Esophagus muscularis mucosa (tissue), 4 donors: ENCODE data around the gene OR8B8. TPM values are rescaled to one million over a fixed set of nuclear protein-coding genes. Genes with fewer than 3 reads are reported as not detected.

Source experiments
- DNase-seq: peaks from one replicate; pipeline ENCODE4 v3.0.0-alpha.2; 2017; ENCODE audit errors: extremely low spot score
- H3K27ac ChIP-seq, 4 donors: fragments of 200-600 bp; sonication (generic); replicated peaks in 1 of 4; 1 replicate in 3 of 4; 2 replicates in 1 of 4; pipeline ENCODE4 v1.5.1; 2016 to 2019; ENCODE audit warnings: mild to moderate bottlenecking in 1 of 4
- H3K27me3 ChIP-seq, 4 donors: fragments of 200-600 bp; sonication (generic); one replicate each; pipeline versions ENCODE4 v1.5.1 to v1.6.0; 2016 to 2019
- H3K36me3 ChIP-seq, 4 donors: fragments of 200-600 bp; sonication (generic); one replicate each; pipeline ENCODE4 v1.5.1; 2016 to 2019
- H3K4me1 ChIP-seq, 4 donors: fragments of 200-600 bp; sonication (generic); one replicate each; pipeline ENCODE4 v1.5.1; 2016 to 2019
- H3K4me3 ChIP-seq, 4 donors: fragments of 200-600 bp; sonication (generic); 1 replicate in 2 of 4; 2 replicates in 2 of 4; pipeline ENCODE4 v1.5.1; 2016 to 2019; ENCODE audit warnings: mild to moderate bottlenecking in 4 of 4, moderate library complexity in 1 of 4
- H3K9me3 ChIP-seq, 4 donors: fragments of 200-600 bp; sonication (generic); 1 replicate in 3 of 4; 2 replicates in 1 of 4; pipeline ENCODE4 v1.5.1; 2016 to 2019
- CTCF ChIP-seq, 3 experiments: fragments of 200-600 bp in 2 of 3; fragments of 450-650 bp in 1 of 3; sonication (generic) in 2 of 3; IDR thresholded peaks; one replicate each; pipeline ENCODE4 v1.5.1; 2017 to 2019; ENCODE audit warnings: antibody characterized with exemption in 3 of 3, mild to moderate bottlenecking in 2 of 3, moderate library complexity in 1 of 3
- EP300 ChIP-seq: sonication (generic); formaldehyde crosslinking; IDR thresholded peaks from one replicate; pipeline ENCODE4 v1.6.1; 2017; ENCODE audit warnings: antibody characterized with exemption
- POLR2A ChIP-seq: fragments of 450-650 bp; IDR thresholded peaks from one replicate; pipeline ENCODE4 v1.6.1; 2017; ENCODE audit warnings: antibody characterized with exemption, moderate library complexity, mild to moderate bottlenecking, low read depth
- POLR2AphosphoS5 ChIP-seq, 2 donors: sonication (generic); formaldehyde crosslinking; IDR thresholded peaks; one replicate each; pipeline ENCODE4 v1.6.1; 2017; ENCODE audit warnings: antibody characterized with exemption in 2 of 2
- WGBS: methylation state at CpG from one replicate; pipeline ENCODE4 v1.1.5; 2018; 5-methylcytosine and 5-hydroxymethylcytosine counted together
- intact Hi-C: fragments of 100-400 bp; cut with DNase I; formaldehyde crosslinking; loops from one replicate; pipeline ENCODE4 v1.15.1; 2023
- total RNA-seq, 4 donors: library from RNA; depleted of rRNA; stranded (reverse); fragments of >200 nt; gene quantifications; one replicate each; pipeline versions ENCODE4 v1.1.0 to v1.2.1, GENCODE V29; 2016

The OR8B8 gene
- total RNA-seq, 4 donors from 2014 or later, result not detected

DNA sequence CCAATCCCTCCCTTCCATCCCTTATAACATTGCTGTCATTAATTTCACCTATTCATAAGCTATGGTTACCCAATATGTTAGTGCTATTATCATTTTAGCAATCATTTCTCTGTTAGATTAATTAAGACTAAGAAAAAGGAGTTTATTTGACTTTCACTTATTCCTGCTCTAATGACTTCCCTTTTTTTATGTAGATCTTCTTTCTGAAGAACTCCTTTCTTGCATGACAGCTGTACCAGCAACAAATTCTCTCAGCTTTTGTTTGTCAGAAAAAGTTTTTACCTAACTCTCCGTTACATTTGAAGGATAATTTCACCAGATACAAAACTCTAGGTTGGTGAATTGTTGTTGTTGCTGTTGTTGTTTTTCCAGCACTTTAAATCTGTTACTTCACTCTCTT lies 28.6 kb upstream of the OR8B8 start:
- no peak for TF ChIP-seq POLR2AphosphoS5 (IDR thresholded peaks at IDR 0.05)
- TF ChIP-seq CTCF (IDR thresholded peaks at IDR 0.05), result no peak
- TF ChIP-seq EP300, result no peak
- no peak for TF ChIP-seq POLR2A
- intact Hi-C loops, result no loop called here

DNA sequence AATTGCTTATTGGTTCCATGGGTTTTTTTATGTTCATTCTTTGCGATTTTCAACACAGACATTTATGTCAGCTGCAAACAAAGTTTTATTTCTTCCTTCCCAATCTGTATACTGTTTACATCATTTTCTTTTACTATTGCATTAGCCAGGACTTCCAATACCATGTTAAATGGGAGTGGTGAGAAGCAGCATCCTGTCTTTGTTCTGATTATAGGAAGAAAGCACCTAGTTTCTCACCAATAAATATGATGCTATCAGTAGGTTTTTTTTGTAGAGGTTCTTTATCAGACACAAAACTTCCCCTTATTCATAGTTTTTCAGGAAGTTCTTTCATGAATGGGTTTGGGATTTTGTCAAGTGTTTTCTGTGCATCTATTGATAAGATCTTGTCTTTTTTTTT lies 28.0 kb upstream of the OR8B8 start:
- no peaks in the 10 kb centered on the region for H3K9me3 ChIP-seq
- WGBS, result 72% methylated on average over 1 of the region's 1 CpG
- no peak overlapping the region for H3K27ac ChIP-seq

More for the DNA sequence above, 28.6 kb upstream of the OR8B8 start:
- 67% methylated on average over 1 of the region's 1 CpG for WGBS
- Histone ChIP-seq H3K27ac (no peak overlapping the region), H3K27me3 (no peaks in the 10 kb centered on the region), H3K4me1 (no peaks in the 10 kb centered on the region), H3K4me3 (no peak overlapping the region), H3K36me3 (no peaks in the 10 kb centered on the region), H3K9me3 (no peaks in the 10 kb centered on the region)
- DNase-seq, result no peak

GRCh38 chr11:124470561-124471227 lies 25.2 kb upstream of the OR8B8 start:
- no peak for DNase-seq
- no peaks in the 10 kb centered on the region for H3K36me3 ChIP-seq
- H3K27ac ChIP-seq, result no peak overlapping the region
- H3K9me3 ChIP-seq, result no peaks in the 10 kb centered on the region
- no peak overlapping the region for H3K4me3 ChIP-seq
- no peaks in the 10 kb centered on the region for H3K4me1 ChIP-seq
- intact Hi-C loops, result no loop called here
- TF ChIP-seq EP300 (no peak), POLR2AphosphoS5 (IDR thresholded peaks at IDR 0.05) (no peak), CTCF (IDR thresholded peaks at IDR 0.05) (no peak), POLR2A (no peak)
- H3K27me3 ChIP-seq, result no peaks in the 10 kb centered on the region
- 60% methylated on average over 11 of the region's 11 CpGs for WGBS

More for the DNA sequence above, 28.0 kb upstream of the OR8B8 start:
- no peak for TF ChIP-seq EP300
- no peak for TF ChIP-seq CTCF (IDR thresholded peaks at IDR 0.05)
- no peak for TF ChIP-seq POLR2A
- no peak for TF ChIP-seq POLR2AphosphoS5 (IDR thresholded peaks at IDR 0.05)
- intact Hi-C loops, result no loop called here
- Histone ChIP-seq H3K27me3 (no peaks in the 10 kb centered on the region), H3K4me1 (no peaks in the 10 kb centered on the region), H3K4me3 (no peak overlapping the region), H3K36me3 (no peaks in the 10 kb centered on the region)
- no peak for DNase-seq

DNA sequence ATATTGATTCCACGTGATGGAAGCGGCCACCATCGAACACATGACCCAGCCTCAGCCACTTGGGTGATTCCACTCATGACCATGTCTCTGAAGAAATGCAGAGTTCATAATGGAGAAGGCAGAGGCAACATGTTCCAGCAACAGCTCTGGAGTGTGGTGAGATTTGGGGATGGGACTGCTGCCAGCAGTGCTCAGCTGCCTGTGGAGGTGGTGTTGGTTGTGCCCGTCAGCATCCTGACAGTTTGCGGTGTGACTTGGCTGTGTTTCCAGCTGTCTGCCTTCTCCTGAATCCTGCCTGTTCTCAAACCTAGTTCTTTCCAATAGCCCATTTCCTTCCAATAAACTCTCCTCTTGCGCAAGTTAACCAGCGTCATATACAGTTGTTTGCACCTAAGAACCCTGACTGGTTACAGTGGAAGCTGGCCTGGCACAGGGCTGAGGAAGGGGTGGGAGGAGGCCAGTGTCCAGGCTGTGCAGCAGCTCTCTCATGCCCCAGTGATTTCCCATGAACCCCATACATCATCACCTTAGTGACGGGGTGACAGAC lies 22.0 kb upstream of the OR8B8 start:
- no peak overlapping the region for H3K4me3 ChIP-seq
- no peaks in the 10 kb centered on the region for H3K27me3 ChIP-seq
- TF ChIP-seq POLR2AphosphoS5 (IDR thresholded peaks at IDR 0.05) (no peak), EP300 (no peak), POLR2A (no peak), CTCF (IDR thresholded peaks at IDR 0.05) (no peak)
- no peaks in the 10 kb centered on the region for H3K4me1 ChIP-seq
- no peaks in the 10 kb centered on the region for H3K36me3 ChIP-seq
- 72% methylated on average over 8 of the region's 8 CpGs for WGBS
- DNase-seq, result no peak
- intact Hi-C loops, result no loop called here
- no peaks in the 10 kb centered on the region for H3K9me3 ChIP-seq
- H3K27ac ChIP-seq, result no peak overlapping the region
